Fibroblast of lung (primary cell): ENCODE results near the gene STARD3.

Experiments
- CTCF ChIP-seq, 2 donors: IDR thresholded peaks in 1 of 2; conservative IDR thresholded peaks in 1 of 2; 1 replicate in 1 of 2; 2 replicates in 1 of 2; pipeline ENCODE4 v1.5.1; 2011 to 2012; ENCODE audit warnings: low read length in 2 of 2, control low read depth in 1 of 2, inconsistent platforms in 1 of 2, low read depth in 1 of 2, mild to moderate bottlenecking in 1 of 2
- EZH2 ChIP-seq: IDR thresholded peaks from 2 replicates; pipeline ENCODE4 v1.5.1; 2012; ENCODE audit warnings: low read length, control low read depth, mild to moderate bottlenecking; ENCODE audit errors: missing control alignments

DNA sequence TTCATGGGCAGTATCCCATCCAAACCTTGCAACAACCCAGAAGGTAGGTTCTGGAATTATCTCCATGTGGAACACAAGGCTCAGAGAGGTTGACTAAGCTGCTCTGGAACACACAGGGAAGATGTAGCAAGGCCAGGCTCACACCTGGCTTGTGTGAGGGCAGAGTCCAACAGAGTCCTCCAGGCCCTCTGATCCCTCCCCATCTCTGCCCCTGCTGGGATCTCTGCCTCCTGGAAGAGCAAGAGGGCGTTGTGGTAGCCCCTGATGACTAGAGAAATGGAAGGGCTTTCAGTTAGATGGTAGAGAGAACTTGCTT, 17.2 kb upstream of the STARD3 start:
- TF ChIP-seq CTCF (conservative IDR thresholded peaks at IDR 0.05 in 1 of 2, IDR thresholded peaks at IDR 0.05 in 1 of 2; ENCODE audit: low read depth in 1 of 2, low read length in 2 of 2) (no peak), EZH2 (no peak)
